Activated CD4-positive, alpha-beta T cell treated with anti-CD3 and anti-CD28 coated beads for 1 hour (primary cell): ENCODE results near the gene ARHGAP15.

ENCODE experiments used
- DNase-seq: peaks from one replicate; pipeline ENCODE4 v3.0.0-alpha.2; 2020

Gene ARHGAP15

GRCh38 chr2:143740431-143740830, 611.2 kb downstream of the ARHGAP15 start:
- no peak for DNase-seq

- DNase-seq = no peak
Measured at GRCh38 chr2:143741205-143741604, 612.0 kb downstream of the ARHGAP15 start.

GRCh38 chr2:143742581-143742980, 613.4 kb downstream of the ARHGAP15 start:
- no peak for DNase-seq

- DNase-seq = no peak
Measured at GRCh38 chr2:143744114-143744513, 614.9 kb downstream of the ARHGAP15 start.

DNA sequence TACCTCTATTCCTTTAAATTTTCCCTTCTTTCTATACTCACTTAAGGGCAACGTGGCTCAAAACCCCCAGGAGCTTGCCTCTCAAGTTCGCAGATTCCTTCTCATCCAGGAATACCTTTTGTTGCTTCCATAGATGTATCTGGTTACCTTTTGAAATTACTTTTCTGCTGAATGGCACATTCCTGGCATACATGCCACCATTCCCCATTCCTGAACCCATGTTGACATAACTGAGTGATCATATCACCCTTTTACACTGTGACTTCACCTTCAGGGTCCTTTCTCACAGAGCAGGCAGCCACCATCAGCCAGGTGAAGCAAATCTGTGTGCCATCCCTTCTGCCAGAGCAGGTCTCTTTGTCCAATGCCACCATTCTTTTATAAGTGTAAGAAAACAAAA, 615.8 kb downstream of the ARHGAP15 start:
- no peak for DNase-seq

DNA sequence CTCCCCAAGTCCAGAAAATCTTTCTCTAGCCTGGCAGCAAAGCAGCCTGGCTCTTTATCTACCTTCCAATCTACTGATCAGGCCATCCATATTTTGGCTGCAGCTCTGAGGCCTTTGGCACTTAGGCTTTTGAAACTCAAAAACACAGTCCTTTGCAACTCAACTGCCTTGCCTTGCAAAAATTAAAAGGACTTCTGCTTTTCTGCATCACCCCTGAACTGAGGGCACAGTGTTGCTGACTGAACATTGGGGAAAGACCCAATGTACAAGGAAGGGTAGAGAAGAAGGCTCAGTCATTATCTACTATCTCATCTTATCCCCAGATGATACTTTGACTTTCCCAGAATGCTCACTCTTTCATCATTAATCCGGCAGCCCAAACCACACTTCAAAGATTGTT, 625.5 kb downstream of the ARHGAP15 start:
- no peak for DNase-seq

DNA sequence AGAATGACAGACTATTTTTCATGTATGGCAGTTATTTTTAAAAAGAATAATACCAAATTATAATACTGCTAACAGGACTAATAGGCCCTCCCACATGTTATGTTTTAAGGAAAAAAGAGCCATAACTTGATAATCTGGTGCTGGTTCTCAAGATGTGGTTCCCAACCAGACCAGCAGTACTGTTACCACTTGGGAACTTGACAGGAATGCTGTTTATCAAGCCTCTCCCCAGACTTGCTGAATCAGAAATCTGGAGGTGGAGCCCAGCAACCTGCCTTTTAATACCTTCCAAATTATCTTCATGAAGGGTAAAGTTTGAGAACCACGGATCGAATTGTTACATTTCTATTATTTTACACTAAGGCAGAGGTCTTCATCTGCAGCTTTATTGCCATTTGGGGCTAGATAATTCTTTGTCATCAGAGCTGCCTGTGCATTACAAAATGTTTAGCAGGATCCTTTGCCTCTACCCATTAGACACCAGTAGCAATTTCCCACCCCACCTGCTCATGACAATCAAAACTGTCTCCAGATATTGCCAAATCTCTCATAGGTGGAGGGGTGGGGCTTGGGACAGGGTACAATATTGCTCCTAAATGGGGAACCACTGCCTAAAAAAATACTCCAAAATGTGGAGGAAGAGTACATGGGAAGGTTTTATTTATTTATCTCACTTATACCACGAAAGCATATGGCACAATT, 629.6 kb downstream of the ARHGAP15 start:
- no peak for DNase-seq

GRCh38 chr2:143759455-143759854, 630.2 kb downstream of the ARHGAP15 start:
- DNase-seq = no peak

- DNase-seq = no peak
Measured at GRCh38 chr2:143762176-143762928, 633.1 kb downstream of the ARHGAP15 start.

GRCh38 chr2:143764261-143764660, 635.0 kb downstream of the ARHGAP15 start:
- no peak for DNase-seq

DNA sequence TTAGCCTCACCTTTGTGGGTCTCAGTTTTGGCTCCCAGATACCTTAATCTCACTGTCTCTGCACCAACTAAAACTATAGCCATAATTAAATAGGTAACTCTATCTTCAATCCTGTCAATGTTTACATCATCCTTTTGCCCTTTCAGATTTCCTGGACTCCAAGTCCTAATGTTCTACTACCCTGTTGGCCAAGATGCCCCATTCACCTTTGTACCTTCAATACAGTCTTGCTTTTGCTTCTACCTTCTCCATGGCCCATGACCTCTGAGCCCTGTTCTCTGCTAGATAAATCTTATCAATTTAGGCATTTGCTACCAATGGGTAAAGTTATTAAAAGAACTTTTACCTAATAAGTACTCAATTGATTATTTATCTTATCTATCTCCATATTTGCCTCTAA, 635.5 kb downstream of the ARHGAP15 start:
- no peak for DNase-seq

GRCh38 chr2:143768991-143769390, 639.8 kb downstream of the ARHGAP15 start:
- DNase-seq = no peak

GRCh38 chr2:143771939-143772338, 642.7 kb downstream of the ARHGAP15 start:
- DNase-seq = no peak

DNA sequence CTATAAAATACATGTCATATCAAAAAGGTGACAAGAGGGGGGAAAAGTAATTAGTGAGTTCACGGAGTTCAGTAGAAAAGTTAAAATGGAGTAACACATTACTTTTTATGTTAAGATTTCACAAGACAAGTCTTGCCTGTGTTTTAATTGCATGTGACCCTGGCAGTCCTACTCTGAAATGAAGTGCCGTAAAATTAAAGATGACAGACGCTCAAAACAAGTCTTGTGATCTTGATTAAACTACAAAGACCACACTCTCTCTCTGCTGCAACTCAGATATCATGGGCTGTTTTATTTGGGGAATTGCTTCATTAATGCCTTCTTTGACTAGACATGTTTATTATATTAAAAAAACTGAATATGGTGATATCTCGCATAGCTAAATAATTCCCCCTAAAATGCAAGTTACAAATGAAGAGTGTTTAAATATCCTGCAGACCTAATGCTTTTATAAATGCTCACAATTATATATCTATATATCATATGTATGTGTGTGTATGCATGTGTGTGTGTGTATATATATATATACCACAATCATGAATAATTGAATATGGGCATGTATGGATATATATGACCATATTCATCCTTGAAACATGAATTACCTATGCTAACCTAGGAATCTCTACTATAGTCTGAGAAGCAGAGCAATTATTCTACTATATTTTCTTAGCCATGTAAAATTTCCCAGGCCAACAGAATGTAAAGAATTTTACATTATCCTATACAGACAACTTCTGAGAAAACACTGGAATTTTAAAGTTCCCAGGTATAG, 647.5 kb downstream of the ARHGAP15 start:
- no peak for DNase-seq

DNA sequence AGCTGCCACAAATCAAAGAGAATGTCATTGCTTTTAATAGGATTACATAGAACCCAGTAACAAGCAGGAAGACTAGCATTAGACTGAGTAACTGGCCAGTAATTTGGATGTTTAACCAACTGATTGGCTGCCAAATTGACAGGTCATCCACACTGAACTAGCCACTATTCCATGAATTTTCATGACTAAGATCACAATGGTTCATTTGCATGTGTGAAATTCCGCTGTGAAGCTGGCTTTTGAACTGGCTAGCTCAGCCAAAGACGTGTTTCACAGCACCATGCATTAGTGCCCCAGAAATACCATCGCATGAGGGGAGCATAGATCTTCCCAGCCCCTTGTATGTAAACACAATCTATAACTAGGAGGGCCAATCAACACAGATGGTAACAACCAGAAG, 649.8 kb downstream of the ARHGAP15 start:
- DNase-seq = no peak

- DNase-seq = no peak
Measured at GRCh38 chr2:143786026-143786765, 657.0 kb downstream of the ARHGAP15 start.

DNA sequence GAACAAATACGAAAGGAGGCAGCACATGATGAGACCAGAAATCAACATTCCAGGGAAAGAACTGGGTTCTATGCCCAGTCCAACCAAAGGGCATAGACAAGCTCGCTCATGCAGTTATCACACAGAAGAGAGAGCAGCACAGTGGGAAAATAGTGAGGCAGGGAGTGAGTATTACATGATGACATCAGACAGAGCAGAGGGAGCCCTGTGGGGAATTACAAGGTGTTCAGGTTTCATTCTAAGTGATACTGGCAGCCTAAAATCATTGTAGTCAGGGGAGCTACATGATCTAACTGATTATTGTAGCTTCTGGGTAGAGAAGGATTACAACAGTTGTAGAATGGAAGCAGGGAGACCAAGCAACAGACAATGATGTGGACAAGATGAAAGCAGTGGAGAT, 658.5 kb downstream of the ARHGAP15 start:
- no peak for DNase-seq

DNA sequence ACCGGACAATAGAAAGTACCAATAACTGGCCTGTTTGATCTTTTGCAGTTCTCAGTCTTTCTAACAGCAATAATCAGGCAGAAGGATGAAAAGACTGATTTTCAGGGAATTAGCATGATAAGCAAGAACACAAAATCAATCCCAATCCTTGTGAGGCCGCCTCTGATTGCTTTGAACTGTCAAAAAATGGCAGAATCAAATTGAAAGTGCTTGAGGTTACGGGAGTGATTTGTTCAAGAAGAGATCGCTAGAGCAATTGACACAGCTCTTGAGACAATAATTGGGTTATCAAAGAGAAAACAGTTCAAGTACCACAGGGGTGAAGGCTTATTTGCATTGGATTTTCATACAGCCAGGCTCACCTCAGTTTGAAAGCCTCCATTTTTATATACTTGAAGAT, 663.4 kb downstream of the ARHGAP15 start:
- DNase-seq = no peak

- no peak for DNase-seq
Measured at GRCh38 chr2:143793381-143793780, 664.2 kb downstream of the ARHGAP15 start.

- no peak for DNase-seq
Measured at GRCh38 chr2:143796051-143796450, 666.8 kb downstream of the ARHGAP15 start.

- DNase-seq = no peak
Measured at GRCh38 chr2:143801561-143801960, 672.3 kb downstream of the ARHGAP15 start.

- DNase-seq = no peak
Measured at GRCh38 chr2:143802242-143802641, 673.0 kb downstream of the ARHGAP15 start.
